ENCODE results near the gene ADORA2B.

The ADORA2B gene

DNA sequence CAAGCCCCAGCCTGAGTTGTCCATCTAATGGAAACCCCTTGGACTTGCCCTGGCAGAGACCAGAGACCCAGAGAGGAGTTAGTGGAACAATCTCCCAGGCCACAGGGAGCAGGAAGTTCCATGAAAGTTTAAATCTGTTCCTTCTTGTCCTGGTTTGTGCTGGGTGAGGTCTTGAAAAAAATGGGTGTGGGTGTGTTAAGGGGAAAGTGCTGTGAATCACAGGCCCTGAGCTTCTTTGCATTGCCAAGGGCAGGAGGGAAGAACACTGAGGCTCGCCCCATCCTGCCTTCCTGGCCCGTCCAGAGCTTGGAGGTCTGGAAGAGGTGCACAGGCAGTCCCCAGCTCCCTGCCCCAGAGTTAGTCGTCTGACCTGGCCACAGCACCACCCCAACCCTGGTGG lies 2.3 kb downstream of the ADORA2B start:
- Histone ChIP-seq H3K27me3 (ENCODE audit: insufficient read depth, low read depth) (no peaks in the 10 kb centered on the region), H3K4me1 (ENCODE audit: low read depth, poor library complexity, severe bottlenecking) (no peaks in the 10 kb centered on the region), H2AFZ (ENCODE audit: low read depth) (no peak overlapping the region), H3K4me2 (no peak overlapping the region), H3K4me3 (IDR thresholded peaks at IDR 0.05; ENCODE audit: insufficient read depth, low read depth, low read length) (no peak overlapping the region), H4K20me1 (ENCODE audit: insufficient read depth) (no peaks in the 10 kb centered on the region), H3K36me3 (ENCODE audit: insufficient read depth) (no peaks in the 10 kb centered on the region), H3K27ac (no peak overlapping the region), H3K9ac (no peak overlapping the region), H3K79me2 (ENCODE audit: insufficient read depth, low read depth) (no peaks in the 10 kb centered on the region)
- no peak for TF ChIP-seq CTCF (conservative IDR thresholded peaks at IDR 0.05; ENCODE audit: low read depth, low read length)

DNA sequence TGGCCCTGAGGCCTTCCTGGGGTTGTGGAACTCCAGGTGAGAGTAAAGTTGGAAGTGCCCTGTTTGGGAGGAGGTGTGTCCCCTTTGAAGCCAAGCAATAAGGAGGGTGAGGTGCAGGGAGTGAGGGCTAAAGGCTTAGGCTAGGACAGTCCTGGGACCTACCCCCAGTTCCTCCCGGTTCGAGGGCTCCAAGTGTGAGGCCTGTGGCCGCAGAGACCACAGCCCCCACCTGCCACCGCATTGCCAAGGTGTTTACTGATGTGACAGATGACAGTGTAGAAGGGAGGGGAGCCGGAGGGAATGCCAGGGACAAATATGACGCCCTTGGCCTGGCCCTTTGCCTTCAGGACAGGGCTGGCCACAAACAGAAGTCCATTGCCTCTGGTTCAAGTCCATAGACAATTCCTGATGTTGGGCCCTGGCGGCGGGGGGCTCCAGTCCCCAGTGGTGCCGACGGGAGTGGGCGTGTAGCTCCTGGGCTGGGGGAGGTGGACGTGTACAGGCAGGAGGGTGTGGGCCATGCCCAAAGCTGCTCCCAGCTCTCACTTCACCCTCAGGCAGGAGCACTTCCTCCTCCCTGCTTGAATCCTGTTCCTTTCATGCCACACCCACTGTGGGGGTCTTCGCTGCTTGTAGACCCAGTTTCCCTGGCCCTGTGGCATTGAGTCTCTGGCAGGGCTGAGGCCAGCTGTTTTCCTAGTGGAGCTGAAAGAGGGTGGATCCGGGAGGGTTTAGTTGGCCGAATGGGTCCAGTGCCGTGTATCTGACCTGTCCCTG lies 3.2 kb downstream of the ADORA2B start:
- Histone ChIP-seq H3K27ac (no peak overlapping the region), H3K4me1 (ENCODE audit: low read depth, poor library complexity, severe bottlenecking) (no peaks in the 10 kb centered on the region), H3K27me3 (ENCODE audit: insufficient read depth, low read depth) (no peaks in the 10 kb centered on the region), H3K4me3 (IDR thresholded peaks at IDR 0.05; ENCODE audit: insufficient read depth, low read depth, low read length) (no peak overlapping the region), H3K4me2 (no peak overlapping the region), H2AFZ (ENCODE audit: low read depth) (no peak overlapping the region), H4K20me1 (ENCODE audit: insufficient read depth) (no peaks in the 10 kb centered on the region), H3K79me2 (ENCODE audit: insufficient read depth, low read depth) (no peaks in the 10 kb centered on the region), H3K9ac (no peak overlapping the region), H3K36me3 (ENCODE audit: insufficient read depth) (no peaks in the 10 kb centered on the region)
- TF ChIP-seq CTCF (conservative IDR thresholded peaks at IDR 0.05; ENCODE audit: low read depth, low read length), result no peak

GRCh38 chr17:15951368-15952047 lies 6.6 kb downstream of the ADORA2B start:
- no peaks in the 10 kb centered on the region for H3K4me1 ChIP-seq (ENCODE audit: low read depth, poor library complexity, severe bottlenecking)

GRCh38 chr17:15952048-15952532 lies 7.2 kb downstream of the ADORA2B start:
- Histone ChIP-seq H3K4me3 (IDR thresholded peaks at IDR 0.05; ENCODE audit: insufficient read depth, low read depth, low read length) (no peak overlapping the region), H3K27ac (no peak overlapping the region), H3K79me2 (ENCODE audit: insufficient read depth, low read depth) (no peaks in the 10 kb centered on the region), H4K20me1 (ENCODE audit: insufficient read depth) (no peaks in the 10 kb centered on the region), H3K4me2 (no peak overlapping the region), H3K36me3 (ENCODE audit: insufficient read depth) (no peaks in the 10 kb centered on the region), H3K27me3 (ENCODE audit: insufficient read depth, low read depth) (no peaks in the 10 kb centered on the region), H3K9ac (no peak overlapping the region), H3K4me1 (ENCODE audit: low read depth, poor library complexity, severe bottlenecking) (no peaks in the 10 kb centered on the region), H2AFZ (ENCODE audit: low read depth) (no peak overlapping the region)
- TF ChIP-seq CTCF (conservative IDR thresholded peaks at IDR 0.05; ENCODE audit: low read depth, low read length), result no peak

More at GRCh38 chr17:15951368-15952047, 6.6 kb downstream of the ADORA2B start:
- H3K4me2 ChIP-seq, result no peak overlapping the region
- no peaks in the 10 kb centered on the region for H3K27me3 ChIP-seq (ENCODE audit: insufficient read depth, low read depth)
- H2AFZ ChIP-seq (ENCODE audit: low read depth), result no peak overlapping the region
- no peaks in the 10 kb centered on the region for H4K20me1 ChIP-seq (ENCODE audit: insufficient read depth)
- H3K79me2 ChIP-seq (ENCODE audit: insufficient read depth, low read depth), result no peaks in the 10 kb centered on the region
- no peak overlapping the region for H3K4me3 ChIP-seq (IDR thresholded peaks at IDR 0.05; ENCODE audit: insufficient read depth, low read depth, low read length)
- H3K27ac ChIP-seq, result no peak overlapping the region
- TF ChIP-seq CTCF (conservative IDR thresholded peaks at IDR 0.05; ENCODE audit: low read depth, low read length), result no peak
- no peaks in the 10 kb centered on the region for H3K36me3 ChIP-seq (ENCODE audit: insufficient read depth)
- H3K9ac ChIP-seq, result no peak overlapping the region
